K562 (cell line): Measurements from ENCODE around the gene MYG1. TPM values are rescaled to one million over a fixed set of nuclear protein-coding genes. Genes with fewer than 3 reads are reported as not detected.

ENCODE experiments used
- ATAC-seq: fragments of 200-7000 bp; cut with Tn5 transposase; 3 replicates; pipeline ENCODE4 v1.9.1; 2020; ENCODE audit warnings: moderate library complexity
- BruUV-seq: library from RNA; stranded (reverse); fragments of 400-500 nt; replicated peaks from 2 replicates; lab custom pipeline; 2021; lab: Mats Ljungman, UMichigan
- CTCF ChIA-PET: fragments of 300-600 bp; formaldehyde crosslinking; extraction: SDS; loops from one replicate; lab custom pipeline; 2021; ENCODE audit warnings: low intra/inter-chr PET ratio; lab: Yijun Ruan, JAX
- POLR2A ChIA-PET: fragments of 300-600, 350-650 bp; sonication (Branson Sonifier 250); formaldehyde crosslinking; extraction: SDS; loops from one replicate; lab custom pipeline; 2021; ENCODE audit warnings: antibody characterized with exemption, inconsistent platforms; lab: Yijun Ruan, JAX
- DNase-seq, 4 experiments: peaks; one replicate each; pipeline versions ENCODE4 v3.0.0 to v3.0.0-alpha.2; 2011 to 2018; ENCODE audit warnings: low spot score in 3 of 4, mixed read lengths in 3 of 4; ENCODE audit errors: extremely low read depth in 1 of 4
- FAIRE-seq: peaks from 2 replicates; lab custom pipeline; 2011; peaks lifted over from hg19 to GRCh38; lab: Jason Lieb, UNC
- H2AFZ ChIP-seq: 2 replicates; pipeline ENCODE4 v1.6.0; 2011; ENCODE audit warnings: low read depth, low read length, control low read depth, inconsistent platforms
- H3K27ac ChIP-seq: fragments of 200-600 bp; 3 replicates; pipeline ENCODE4 v1.8.0; 2011; ENCODE audit warnings: low read depth, mild to moderate bottlenecking, control low read depth, inconsistent platforms, low read length, moderate library complexity, mixed read lengths; ENCODE audit errors: extremely low read depth
- H3K27me3 ChIP-seq, 2 experiments: fragments of 300-600 bp in 1 of 2; 2 replicates in 1 of 2; 3 replicates in 1 of 2; pipeline versions ENCODE4 v1.6.0 to v1.8.0; 2011; ENCODE audit warnings: inconsistent platforms in 2 of 2, low read length in 2 of 2, mild to moderate bottlenecking in 1 of 2, mixed read lengths in 1 of 2, moderate library complexity in 1 of 2; ENCODE audit not compliant: control insufficient read depth in 2 of 2, insufficient read depth in 2 of 2
- H3K36me3 ChIP-seq: fragments of 300-600 bp; 3 replicates; pipeline ENCODE4 v1.8.0; 2011; ENCODE audit warnings: mild to moderate bottlenecking, low read length, inconsistent platforms; ENCODE audit not compliant: control insufficient read depth, insufficient read depth
- H3K4me1 ChIP-seq, 2 experiments: fragments of 200-600 bp in 1 of 2; replicated peaks in 1 of 2; 2 replicates in 1 of 2; 3 replicates in 1 of 2; pipeline versions ENCODE4 v1.5.1 to v1.8.0; 2011; ENCODE audit warnings: inconsistent platforms in 2 of 2, low read length in 2 of 2, mild to moderate bottlenecking in 1 of 2, mixed read lengths in 1 of 2, moderate library complexity in 1 of 2; ENCODE audit not compliant: control insufficient read depth in 2 of 2, insufficient read depth in 2 of 2
- H3K4me2 ChIP-seq: 2 replicates; pipeline ENCODE4 v1.6.1; 2011; ENCODE audit warnings: low read length, control low read depth, inconsistent platforms, mixed read lengths; ENCODE audit not compliant: insufficient read depth
- H3K4me3 ChIP-seq: fragments of 200-600 bp; sonication (generic), shearing (Covaris generic); 2 replicates; pipeline ENCODE4 v1.5.1; 2016; ENCODE audit warnings: control low read depth, inconsistent platforms
- H3K79me2 ChIP-seq: fragments of 200-600 bp; 3 replicates; pipeline ENCODE4 v1.8.0; 2011; ENCODE audit warnings: low read length, inconsistent platforms; ENCODE audit not compliant: control insufficient read depth, insufficient read depth
- H3K9ac ChIP-seq, 2 experiments: 2 replicates each; pipeline versions ENCODE4 v1.6.0 to v1.6.1; 2011; ENCODE audit warnings: low read depth in 2 of 2, low read length in 2 of 2, control low read depth in 1 of 2, inconsistent platforms in 1 of 2, mild to moderate bottlenecking in 1 of 2, mixed read lengths in 1 of 2; ENCODE audit not compliant: insufficient read depth in 1 of 2
- H3K9me1 ChIP-seq: one replicate; pipeline ENCODE4 v1.6.0; 2011; ENCODE audit warnings: inconsistent platforms, mild to moderate bottlenecking, low read length, moderate library complexity; ENCODE audit not compliant: control insufficient read depth, insufficient read depth
- H3K9me3 ChIP-seq: replicated peaks from 2 replicates; pipeline ENCODE4 v1.5.1; 2011; ENCODE audit warnings: low read depth, low read length, inconsistent platforms; ENCODE audit not compliant: control insufficient read depth, insufficient read depth
- H4K20me1 ChIP-seq: replicated peaks from 2 replicates; pipeline ENCODE4 v1.6.1; 2011; ENCODE audit warnings: low read length, inconsistent platforms, mixed read lengths; ENCODE audit not compliant: control insufficient read depth, insufficient read depth
- CBX1 ChIP-seq: sonication (generic); IDR thresholded peaks from 2 replicates; pipeline ENCODE4 v1.6.1; 2016; ENCODE audit warnings: antibody characterized with exemption, low read depth, mild to moderate bottlenecking
- ELF4 ChIP-seq: fragments of 450-650 bp; formaldehyde crosslinking; IDR thresholded peaks from 2 replicates; pipeline ENCODE4 v1.4.0; 2022; ENCODE audit warnings: missing genetic modification characterization
- SMAD2 ChIP-seq: fragments of 150-350 bp; IDR thresholded peaks from 2 replicates; pipeline ENCODE4 v1.6.1; 2014; ENCODE audit warnings: low read depth, mild to moderate bottlenecking, low read length
- SMARCA4 ChIP-seq: fragments of 450-650 bp; IDR thresholded peaks from 2 replicates; pipeline ENCODE4 v1.6.1; 2016
- TCFL5 ChIP-seq: fragments of 250-450 bp; sonication (Bioruptor Pico); conservative IDR thresholded peaks from 2 replicates; pipeline ENCODE4 v1.6.1; 2021; ENCODE audit warnings: mild to moderate bottlenecking, moderate library complexity, matching md5 sums
- U2AF1 ChIP-seq: fragments of 200-400 bp; formaldehyde crosslinking; optimal IDR thresholded peaks from 2 replicates; pipeline ENCODE3; 2017; ENCODE audit warnings: mild to moderate bottlenecking, low read depth, low read length, moderate library complexity
- XRCC3 ChIP-seq: fragments of 450-650 bp; IDR thresholded peaks from 2 replicates; pipeline ENCODE4 v1.6.1; 2017; ENCODE audit warnings: mild to moderate bottlenecking, moderate library complexity
- ZNF717 ChIP-seq: fragments of 250-450 bp; sonication (Bioruptor Pico); IDR thresholded peaks from 2 replicates; pipeline ENCODE4 v1.5.0; 2021
- WGBS: fragments of 100-300 bp; shearing (Covaris generic); methylation state at CpG from one replicate; pipeline ENCODE4 v1.1.6; 2016; ENCODE audit warnings: low coverage, mixed read lengths; ENCODE audit not compliant: insufficient coverage; ENCODE audit errors: missing lambda C conversion rate; 5-methylcytosine and 5-hydroxymethylcytosine counted together
- in situ Hi-C: fragments of 300-500 bp; cut with MboI; formaldehyde crosslinking; loops from 4 replicates; pipeline ENCODE4 v1.15.0; 2018; ENCODE audit warnings: inconsistent platforms, mixed read lengths
- intact Hi-C: fragments of 100-400 bp; cut with micrococcal nuclease; formaldehyde crosslinking; loops from 2 replicates; pipeline ENCODE4 v1.14.2; 2022
- polyA plus RNA-seq, 8 experiments: library from polyadenylated mRNA; depleted of rRNA in 4 of 8; stranded (reverse) in 5 of 8; unstranded in 3 of 8; fragments of >200 nt; fragmentation: Nextera tagmentation in 2 of 8; fragmentation: Illumina TruSeq in 1 of 8; extraction: Ambion mirVana in 2 of 8; extraction: Trizol in 1 of 8; gene quantifications; 2 replicates each; pipeline versions ENCODE4 v1.2.1 to v1.2.3, GENCODE V29; 2011 to 2014; ENCODE audit warnings: inconsistent platforms in 1 of 8, missing spikeins in 1 of 8
- total RNA-seq, 7 experiments: library from RNA; depleted of rRNA in 6 of 7; stranded (reverse); fragments of >200 nt in 6 of 7; fragmentation: Illumina TruSeq in 2 of 7; extraction: Trizol in 2 of 7; gene quantifications; 2 replicates each; pipeline versions ENCODE4 v1.2.1 to v1.2.3, GENCODE V29; 2011 to 2021; ENCODE audit warnings: low replicate concordance in 1 of 7
- TF ChIP-seq, protein P1 (sequence below): fragments of 250-450 bp; sonication (Bioruptor Pico); IDR thresholded peaks from 2 replicates; pipeline ENCODE4 v1.4.0; 2020
- TF ChIP-seq, protein P2 (sequence below): sonication (generic); formaldehyde crosslinking; IDR thresholded peaks from 2 replicates; pipeline ENCODE4 v1.8.0; 2023; ENCODE audit warnings: mild to moderate bottlenecking, missing genetic modification reagents
- TF ChIP-seq, protein P3 (sequence below): fragments of 450-650 bp; IDR thresholded peaks from 2 replicates; pipeline ENCODE4 v1.6.1; 2016; ENCODE audit warnings: missing biosample characterization, missing genetic modification characterization
- TF ChIP-seq, protein P4 (sequence below): fragments of 250-450 bp; sonication (Bioruptor Pico); IDR thresholded peaks from 2 replicates; pipeline ENCODE4 v1.5.0; 2020; ENCODE audit warnings: mild to moderate bottlenecking

Gene MYG1
- total and polyA plus RNA-seq, 9 of the 15 experiments (the other 6 are each of a cell fraction or from before 2014, with no cell fraction given): 0.45 to 5.6 (median 2.1) TPM

DNA sequence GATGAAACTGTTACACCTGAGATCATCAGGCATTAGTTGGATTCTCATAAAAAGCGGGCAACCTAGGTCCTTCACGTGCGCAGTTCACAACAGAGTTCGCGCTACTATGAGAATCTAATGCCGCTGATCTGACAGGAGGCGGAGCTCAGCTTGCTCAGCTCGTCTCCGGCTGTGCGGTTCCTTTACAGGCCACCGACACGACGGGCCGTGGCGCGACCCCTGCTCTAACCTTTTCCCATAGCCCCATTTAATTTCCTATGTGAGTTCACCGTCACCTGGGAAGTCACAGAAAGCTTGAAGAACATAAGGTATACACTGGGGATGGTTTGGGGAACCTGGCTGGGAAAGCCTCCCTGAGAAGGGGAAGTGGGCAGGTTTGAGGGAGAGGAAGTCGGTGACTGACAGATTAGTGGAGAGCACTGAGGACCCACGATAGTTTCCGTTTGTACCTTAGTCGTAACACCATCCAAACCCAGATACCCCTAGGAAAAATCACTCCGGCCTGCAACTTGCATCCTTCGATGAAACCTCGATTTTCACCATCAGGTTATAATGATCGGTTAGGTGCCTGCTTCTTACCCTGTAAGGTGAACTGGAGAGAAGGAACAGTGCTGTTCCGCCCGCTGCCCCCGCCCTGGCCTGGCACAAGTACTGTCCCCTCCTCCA, 24.8 kb downstream of the MYG1 start:
- peak overlapping the region; percentile 85 for H3K27ac ChIP-seq
- intact Hi-C loops (loop anchor here (1.0 to 10.0 kb wide), 3 partner anchors 21 to 184 kb away; partner anchors contain the start of gene AMHR2), in situ Hi-C loops (loop anchor here (10.0 kb wide), 1 partner anchor 181 kb away; the partner anchor contains the start of genes NPFF and TARBP2)
- peak overlapping the region; percentile 51 for H3K4me3 ChIP-seq
- H3K4me2 ChIP-seq: peak overlapping the region; percentile 97
- WGBS: 4% methylated on average over 28 of the region's 28 CpGs
- peaks cover 12% of the 10 kb centered on the region for H3K79me2 ChIP-seq
- no peaks in the 10 kb centered on the region for H3K9me3 ChIP-seq
- no peaks in the 10 kb centered on the region for H4K20me1 ChIP-seq
- H3K36me3 ChIP-seq: peaks cover 10% of the 10 kb centered on the region; the same call in 2 of the 3 replicates
- peak; percentile 72 for FAIRE-seq
- ChIA-PET CTCF (interaction anchor here (0.6 to 2.6 kb wide), 8 partner anchors 21 to 299 kb away, joined by 3 to 20 read pairs (median 4); partner anchors contain the start of gene PCBP2), POLR2A (interaction anchor here (0.6 to 3.1 kb wide), 14 partner anchors 9 to 177 kb away, joined by 3 to 15 read pairs (median 4); partner anchors contain the start of genes ESPL1 and TARBP2)
- H3K4me1 ChIP-seq: peaks cover 31 to 55% of the 10 kb centered on the region in 2 experiments
- BruUV-seq: no TSS peak
- H3K27me3 ChIP-seq: no peaks in the 10 kb centered on the region
- peak; percentile 55 for ATAC-seq
- H2AFZ ChIP-seq: peak overlapping the region; percentile 98
- peak overlapping the region; percentile 79 to 95 for H3K9ac ChIP-seq
- DNase-seq: peak in 2 of 4 experiments; percentile 56 to 80
- peaks cover 4% of the 10 kb centered on the region for H3K9me1 ChIP-seq
- TF ChIP-seq SMARCA4 (no peak; the same call in 1 of the 2 replicates), U2AF1 (no peak), ZNF717 (CRISPR knock-in tag) (no peak), CBX1 (no peak), TCFL5 (no peak), ELF4 (CRISPR knock-in tag) (no peak), SMAD2 (no peak), XRCC3 (no peak)
- TF ChIP-seq, protein P1, sequence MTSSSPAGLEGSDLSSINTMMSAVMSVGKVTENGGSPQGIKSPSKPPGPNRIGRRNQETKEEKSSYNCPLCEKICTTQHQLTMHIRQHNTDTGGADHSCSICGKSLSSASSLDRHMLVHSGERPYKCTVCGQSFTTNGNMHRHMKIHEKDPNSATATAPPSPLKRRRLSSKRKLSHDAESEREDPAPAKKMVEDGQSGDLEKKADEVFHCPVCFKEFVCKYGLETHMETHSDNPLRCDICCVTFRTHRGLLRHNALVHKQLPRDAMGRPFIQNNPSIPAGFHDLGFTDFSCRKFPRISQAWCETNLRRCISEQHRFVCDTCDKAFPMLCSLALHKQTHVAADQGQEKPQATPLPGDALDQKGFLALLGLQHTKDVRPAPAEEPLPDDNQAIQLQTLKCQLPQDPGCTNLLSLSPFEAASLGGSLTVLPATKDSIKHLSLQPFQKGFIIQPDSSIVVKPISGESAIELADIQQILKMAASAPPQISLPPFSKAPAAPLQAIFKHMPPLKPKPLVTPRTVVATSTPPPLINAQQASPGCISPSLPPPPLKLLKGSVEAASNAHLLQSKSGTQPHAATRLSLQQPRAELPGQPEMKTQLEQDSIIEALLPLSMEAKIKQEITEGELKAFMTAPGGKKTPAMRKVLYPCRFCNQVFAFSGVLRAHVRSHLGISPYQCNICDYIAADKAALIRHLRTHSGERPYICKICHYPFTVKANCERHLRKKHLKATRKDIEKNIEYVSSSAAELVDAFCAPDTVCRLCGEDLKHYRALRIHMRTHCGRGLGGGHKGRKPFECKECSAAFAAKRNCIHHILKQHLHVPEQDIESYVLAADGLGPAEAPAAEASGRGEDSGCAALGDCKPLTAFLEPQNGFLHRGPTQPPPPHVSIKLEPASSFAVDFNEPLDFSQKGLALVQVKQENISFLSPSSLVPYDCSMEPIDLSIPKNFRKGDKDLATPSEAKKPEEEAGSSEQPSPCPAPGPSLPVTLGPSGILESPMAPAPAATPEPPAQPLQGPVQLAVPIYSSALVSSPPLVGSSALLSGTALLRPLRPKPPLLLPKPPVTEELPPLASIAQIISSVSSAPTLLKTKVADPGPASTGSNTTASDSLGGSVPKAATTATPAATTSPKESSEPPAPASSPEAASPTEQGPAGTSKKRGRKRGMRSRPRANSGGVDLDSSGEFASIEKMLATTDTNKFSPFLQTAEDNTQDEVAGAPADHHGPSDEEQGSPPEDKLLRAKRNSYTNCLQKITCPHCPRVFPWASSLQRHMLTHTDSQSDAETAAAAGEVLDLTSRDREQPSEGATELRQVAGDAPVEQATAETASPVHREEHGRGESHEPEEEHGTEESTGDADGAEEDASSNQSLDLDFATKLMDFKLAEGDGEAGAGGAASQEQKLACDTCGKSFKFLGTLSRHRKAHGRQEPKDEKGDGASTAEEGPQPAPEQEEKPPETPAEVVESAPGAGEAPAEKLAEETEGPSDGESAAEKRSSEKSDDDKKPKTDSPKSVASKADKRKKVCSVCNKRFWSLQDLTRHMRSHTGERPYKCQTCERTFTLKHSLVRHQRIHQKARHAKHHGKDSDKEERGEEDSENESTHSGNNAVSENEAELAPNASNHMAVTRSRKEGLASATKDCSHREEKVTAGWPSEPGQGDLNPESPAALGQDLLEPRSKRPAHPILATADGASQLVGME (CRISPR knock-in tag): peak; percentile 46; the same call in 1 of the 2 replicates
- TF ChIP-seq, protein P2, sequence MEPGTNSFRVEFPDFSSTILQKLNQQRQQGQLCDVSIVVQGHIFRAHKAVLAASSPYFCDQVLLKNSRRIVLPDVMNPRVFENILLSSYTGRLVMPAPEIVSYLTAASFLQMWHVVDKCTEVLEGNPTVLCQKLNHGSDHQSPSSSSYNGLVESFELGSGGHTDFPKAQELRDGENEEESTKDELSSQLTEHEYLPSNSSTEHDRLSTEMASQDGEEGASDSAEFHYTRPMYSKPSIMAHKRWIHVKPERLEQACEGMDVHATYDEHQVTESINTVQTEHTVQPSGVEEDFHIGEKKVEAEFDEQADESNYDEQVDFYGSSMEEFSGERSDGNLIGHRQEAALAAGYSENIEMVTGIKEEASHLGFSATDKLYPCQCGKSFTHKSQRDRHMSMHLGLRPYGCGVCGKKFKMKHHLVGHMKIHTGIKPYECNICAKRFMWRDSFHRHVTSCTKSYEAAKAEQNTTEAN: no peak
- TF ChIP-seq, protein P3, sequence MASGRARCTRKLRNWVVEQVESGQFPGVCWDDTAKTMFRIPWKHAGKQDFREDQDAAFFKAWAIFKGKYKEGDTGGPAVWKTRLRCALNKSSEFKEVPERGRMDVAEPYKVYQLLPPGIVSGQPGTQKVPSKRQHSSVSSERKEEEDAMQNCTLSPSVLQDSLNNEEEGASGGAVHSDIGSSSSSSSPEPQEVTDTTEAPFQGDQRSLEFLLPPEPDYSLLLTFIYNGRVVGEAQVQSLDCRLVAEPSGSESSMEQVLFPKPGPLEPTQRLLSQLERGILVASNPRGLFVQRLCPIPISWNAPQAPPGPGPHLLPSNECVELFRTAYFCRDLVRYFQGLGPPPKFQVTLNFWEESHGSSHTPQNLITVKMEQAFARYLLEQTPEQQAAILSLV (tag): no peak
- TF ChIP-seq, protein P4, sequence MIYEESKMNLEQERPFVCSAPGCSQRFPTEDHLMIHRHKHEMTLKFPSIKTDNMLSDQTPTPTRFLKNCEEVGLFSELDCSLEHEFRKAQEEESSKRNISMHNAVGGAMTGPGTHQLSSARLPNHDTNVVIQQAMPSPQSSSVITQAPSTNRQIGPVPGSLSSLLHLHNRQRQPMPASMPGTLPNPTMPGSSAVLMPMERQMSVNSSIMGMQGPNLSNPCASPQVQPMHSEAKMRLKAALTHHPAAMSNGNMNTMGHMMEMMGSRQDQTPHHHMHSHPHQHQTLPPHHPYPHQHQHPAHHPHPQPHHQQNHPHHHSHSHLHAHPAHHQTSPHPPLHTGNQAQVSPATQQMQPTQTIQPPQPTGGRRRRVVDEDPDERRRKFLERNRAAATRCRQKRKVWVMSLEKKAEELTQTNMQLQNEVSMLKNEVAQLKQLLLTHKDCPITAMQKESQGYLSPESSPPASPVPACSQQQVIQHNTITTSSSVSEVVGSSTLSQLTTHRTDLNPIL (CRISPR knock-in tag): no peak
